Stimulated activated CD8-positive, alpha-beta memory T cell treated with anti-CD3 and anti-CD28 coated beads, Interleukin-4, amount 100 ng/mL, for 48 hours (primary cell): ENCODE measurements around the gene SLC50A1.
"Not testable (repeated sequence)": the region's sequence is repeated elsewhere in the genome, so short reads cannot be mapped to it uniquely, and the experiment has no call there.

Experiments used
- DNase-seq: peaks from one replicate; pipeline ENCODE4 v3.0.0-alpha.2; 2020

Gene SLC50A1

GRCh38 chr1:155117610-155118009, 18.0 kb upstream of the SLC50A1 start:
- DNase-seq, result no peak

DNA sequence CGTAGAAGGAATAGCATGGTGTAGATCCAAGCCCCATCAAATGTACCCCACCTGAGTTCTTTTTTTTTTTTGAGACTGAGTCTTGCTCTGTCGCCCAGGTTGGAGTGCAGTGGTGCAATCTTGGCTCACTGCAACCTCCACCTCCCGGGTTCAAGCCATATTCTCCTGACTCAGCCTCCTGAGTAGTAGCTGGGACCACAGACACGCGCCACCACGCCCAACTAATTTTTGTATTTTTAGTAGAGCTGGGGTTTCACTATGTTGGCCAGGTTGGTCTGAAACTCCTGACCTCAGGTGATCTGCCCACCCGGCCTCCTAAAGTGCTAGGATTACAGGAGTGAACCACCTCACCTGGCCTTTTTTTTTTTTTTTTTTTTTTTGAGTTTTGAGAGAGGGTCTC, 17.6 kb upstream of the SLC50A1 start:
- DNase-seq, result not testable (repeated sequence)

- DNase-seq, result no peak
These were observed 15.4 kb upstream of the SLC50A1 start for GRCh38 chr1:155120253-155120652.

- no peak for DNase-seq
These were observed 14.4 kb upstream of the SLC50A1 start for GRCh38 chr1:155121249-155121648.

- DNase-seq, result no peak
These were observed 13.3 kb upstream of the SLC50A1 start for GRCh38 chr1:155122308-155122707.

DNA sequence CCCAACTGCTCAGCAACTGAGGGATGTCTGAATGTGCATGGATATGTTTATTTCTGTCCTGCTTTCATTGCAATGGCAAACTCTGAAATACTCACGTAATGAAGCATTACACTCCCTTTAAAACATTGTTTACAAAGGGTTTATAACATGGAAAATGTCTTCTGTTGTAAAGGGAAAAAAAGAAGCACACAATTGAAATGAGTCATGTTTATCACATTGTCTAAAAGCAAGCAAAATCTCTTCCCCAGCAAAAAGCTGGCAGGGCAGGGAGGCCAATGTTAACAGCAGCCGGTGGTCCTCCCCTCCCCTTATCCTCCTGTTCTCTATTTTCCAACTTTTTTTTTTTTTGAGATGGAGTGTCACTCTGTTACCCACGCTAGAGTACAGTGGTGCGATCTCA, 11.9 kb upstream of the SLC50A1 start:
- DNase-seq, result no peak

DNA sequence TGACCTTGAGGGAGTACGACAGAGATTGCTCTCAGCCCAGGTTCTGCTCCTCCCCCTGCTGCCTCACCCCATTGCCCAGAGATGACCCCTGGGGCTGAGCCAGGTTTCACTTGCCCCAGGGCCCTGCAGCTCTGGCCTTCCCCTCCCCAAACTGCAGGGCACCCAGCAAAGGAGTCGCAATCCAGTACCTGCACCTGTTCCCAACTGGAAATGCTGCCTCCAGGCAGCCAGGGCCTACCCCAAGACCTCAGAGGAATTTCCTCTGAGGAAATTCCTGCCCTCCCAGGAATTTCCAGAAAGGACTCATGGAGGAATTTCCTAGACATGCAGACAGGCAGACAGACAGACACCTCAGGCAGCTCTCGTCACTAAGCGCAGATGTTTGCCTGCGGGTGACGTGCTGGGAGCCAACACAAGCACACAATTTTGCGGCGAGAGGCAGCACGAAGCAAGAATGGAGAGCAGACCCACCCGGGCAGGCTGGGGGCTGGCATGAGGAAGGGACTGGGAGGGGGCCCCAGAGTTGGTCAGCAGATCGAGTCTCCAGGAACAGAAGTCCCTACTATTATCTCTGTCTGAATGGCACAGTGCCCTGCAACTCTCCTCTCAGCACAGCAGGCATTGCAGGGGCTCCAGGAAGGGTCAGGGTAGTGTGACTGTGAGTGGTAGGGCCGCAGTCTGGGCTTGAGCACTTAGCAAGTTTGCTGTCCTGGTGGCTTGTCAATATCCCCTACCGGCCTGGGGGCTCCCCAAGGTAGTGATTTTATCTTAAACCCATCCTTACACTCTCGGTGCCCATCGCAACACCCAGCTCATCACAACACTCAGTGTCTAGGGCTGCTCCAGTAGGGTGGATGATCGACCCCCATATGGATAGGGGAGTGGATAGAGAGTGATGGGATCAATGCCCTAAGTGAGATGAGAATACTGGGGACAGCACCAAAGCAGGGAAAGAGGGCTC, 10.9 kb upstream of the SLC50A1 start:
- DNase-seq, result no peak

- no peak for DNase-seq
These were observed 10.1 kb upstream of the SLC50A1 start for GRCh38 chr1:155125511-155125945.

DNA sequence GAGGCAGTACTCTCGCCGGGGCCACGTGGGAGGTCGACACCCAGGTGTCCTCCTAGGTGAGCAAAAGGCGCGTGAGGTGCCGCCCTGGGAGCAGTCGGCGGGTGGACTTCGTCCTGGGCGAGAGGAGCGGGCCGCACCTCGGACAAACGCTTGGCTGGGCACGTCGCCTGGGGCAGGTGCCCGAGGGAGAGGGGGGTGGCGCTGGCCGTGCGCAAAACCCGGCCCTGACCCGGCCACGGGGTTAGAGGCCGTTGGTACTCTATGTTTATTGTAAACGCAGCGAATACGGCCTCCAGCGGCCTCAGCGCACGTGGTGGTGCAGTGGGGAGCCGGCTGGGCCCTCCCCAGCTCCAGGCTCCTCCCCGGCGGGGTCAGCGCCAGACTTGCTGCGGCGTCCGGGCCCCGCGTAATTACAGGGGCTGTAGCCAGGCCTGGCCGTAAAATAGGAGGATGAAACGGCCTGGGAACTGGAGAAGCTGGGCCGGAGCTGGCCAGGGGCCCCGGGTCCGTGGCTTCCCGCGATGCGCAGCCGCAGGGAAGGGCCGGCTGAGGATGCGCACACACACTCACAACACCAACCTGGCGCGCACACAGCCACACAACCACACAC, 9.6 kb upstream of the SLC50A1 start:
- no peak for DNase-seq

GRCh38 chr1:155126556-155127104, 9.0 kb upstream of the SLC50A1 start:
- DNase-seq, result peak; percentile 47

- peak; percentile 61 for DNase-seq
These were observed 8.3 kb upstream of the SLC50A1 start, which contains the start of gene EFNA1 for GRCh38 chr1:155127105-155127966. TSS of gene EFNA1 (plus strand) at chr1:155127876. CDS start at chr1:155127978, 102 bp downstream.

GRCh38 chr1:155127967-155128754, 7.5 kb upstream of the SLC50A1 start:
- DNase-seq, result no peak

- DNase-seq, result no peak
These were observed 6.7 kb upstream of the SLC50A1 start for GRCh38 chr1:155128755-155129473.

DNA sequence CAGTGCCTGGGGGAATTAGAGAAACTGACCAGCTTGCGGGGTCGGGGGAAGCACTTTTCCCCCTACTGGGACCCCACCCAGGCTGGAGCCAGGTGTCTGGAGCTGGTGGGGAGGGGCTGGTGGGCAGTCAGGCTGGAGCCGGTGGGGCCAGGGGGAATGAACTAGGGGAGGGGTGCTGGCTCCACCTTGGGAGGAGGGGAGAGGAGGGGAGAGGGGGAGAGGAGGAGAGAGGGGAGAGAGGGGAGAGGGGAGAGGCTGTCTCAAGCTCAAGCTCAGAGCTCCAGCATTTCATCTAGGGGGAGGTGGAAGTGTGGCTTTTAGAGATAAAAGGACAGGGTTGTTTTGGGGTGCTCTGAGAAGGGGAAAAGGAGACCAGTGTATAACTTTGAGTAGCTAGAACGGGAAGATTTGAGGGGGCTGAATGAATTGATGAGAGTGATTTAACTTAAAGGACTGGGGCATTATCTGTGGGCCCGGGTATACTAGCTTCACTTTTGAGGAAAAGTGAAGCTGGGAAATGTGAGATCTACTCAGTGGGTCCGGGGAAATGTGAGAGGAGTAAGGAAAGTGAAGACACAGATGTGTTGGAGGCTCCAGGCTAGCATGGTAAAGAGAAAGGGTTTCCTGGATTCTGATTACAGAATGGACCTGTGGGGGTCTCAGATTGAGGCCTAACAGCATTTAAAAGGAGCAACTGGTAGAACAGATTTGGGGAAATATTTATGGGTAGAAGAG, 5.2 kb upstream of the SLC50A1 start:
- DNase-seq, result no peak

DNA sequence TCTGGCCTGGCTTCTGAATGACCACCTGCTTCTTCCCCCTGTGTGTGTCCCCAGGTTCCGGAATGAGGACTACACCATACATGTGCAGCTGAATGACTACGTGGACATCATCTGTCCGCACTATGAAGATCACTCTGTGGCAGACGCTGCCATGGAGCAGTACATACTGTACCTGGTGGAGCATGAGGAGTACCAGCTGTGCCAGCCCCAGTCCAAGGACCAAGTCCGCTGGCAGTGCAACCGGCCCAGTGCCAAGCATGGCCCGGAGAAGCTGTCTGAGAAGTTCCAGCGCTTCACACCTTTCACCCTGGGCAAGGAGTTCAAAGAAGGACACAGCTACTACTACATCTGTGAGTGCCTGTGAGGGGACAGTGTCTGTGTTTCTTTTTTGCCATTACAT, 4.4 kb upstream of the SLC50A1 start:
- no peak for DNase-seq

DNA sequence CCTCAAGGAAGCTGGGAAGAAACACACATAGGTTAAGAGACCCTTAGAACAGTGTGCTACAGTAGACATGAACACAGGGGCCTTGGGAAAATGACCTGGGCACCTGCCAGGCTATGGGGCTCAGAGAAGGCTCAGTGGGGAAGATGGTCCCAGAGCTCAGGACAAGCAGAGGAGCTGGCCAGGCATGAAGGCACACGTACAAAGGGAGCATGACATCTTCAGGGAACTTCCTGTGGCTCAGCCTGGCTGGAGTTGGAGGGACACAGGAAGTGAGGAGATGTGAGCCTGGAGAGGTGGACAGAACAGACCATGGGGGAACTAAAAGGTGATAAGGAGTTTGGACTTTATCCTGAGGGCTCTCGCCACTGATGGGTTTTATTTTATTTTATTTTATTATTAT, 3.8 kb upstream of the SLC50A1 start:
- no peak for DNase-seq

GRCh38 chr1:155133799-155134281, 1.8 kb upstream of the SLC50A1 start:
- no peak for DNase-seq

- no peak for DNase-seq
These were observed 1.3 kb upstream of the SLC50A1 start for GRCh38 chr1:155134322-155134721.

GRCh38 chr1:155134880-155135414, 705 bp upstream of the SLC50A1 start:
- DNase-seq, result peak; percentile 85

- DNase-seq, result no peak
These were observed 1.1 kb downstream of the SLC50A1 start for GRCh38 chr1:155136748-155137147.
